Middle frontal gyrus (tissue), 1 donor: Measurements from ENCODE around the gene CA9.
"Not testable (repeated sequence)": the region's sequence is repeated elsewhere in the genome, so short reads cannot be mapped to it uniquely, and the experiment has no call there.

ENCODE experiments used
- DNase-seq: peaks from one replicate; pipeline ENCODE4 v3.0.0-alpha.2; 2015; ENCODE audit warnings: low spot score; ENCODE audit errors: extremely low spot score

The CA9 gene

DNA sequence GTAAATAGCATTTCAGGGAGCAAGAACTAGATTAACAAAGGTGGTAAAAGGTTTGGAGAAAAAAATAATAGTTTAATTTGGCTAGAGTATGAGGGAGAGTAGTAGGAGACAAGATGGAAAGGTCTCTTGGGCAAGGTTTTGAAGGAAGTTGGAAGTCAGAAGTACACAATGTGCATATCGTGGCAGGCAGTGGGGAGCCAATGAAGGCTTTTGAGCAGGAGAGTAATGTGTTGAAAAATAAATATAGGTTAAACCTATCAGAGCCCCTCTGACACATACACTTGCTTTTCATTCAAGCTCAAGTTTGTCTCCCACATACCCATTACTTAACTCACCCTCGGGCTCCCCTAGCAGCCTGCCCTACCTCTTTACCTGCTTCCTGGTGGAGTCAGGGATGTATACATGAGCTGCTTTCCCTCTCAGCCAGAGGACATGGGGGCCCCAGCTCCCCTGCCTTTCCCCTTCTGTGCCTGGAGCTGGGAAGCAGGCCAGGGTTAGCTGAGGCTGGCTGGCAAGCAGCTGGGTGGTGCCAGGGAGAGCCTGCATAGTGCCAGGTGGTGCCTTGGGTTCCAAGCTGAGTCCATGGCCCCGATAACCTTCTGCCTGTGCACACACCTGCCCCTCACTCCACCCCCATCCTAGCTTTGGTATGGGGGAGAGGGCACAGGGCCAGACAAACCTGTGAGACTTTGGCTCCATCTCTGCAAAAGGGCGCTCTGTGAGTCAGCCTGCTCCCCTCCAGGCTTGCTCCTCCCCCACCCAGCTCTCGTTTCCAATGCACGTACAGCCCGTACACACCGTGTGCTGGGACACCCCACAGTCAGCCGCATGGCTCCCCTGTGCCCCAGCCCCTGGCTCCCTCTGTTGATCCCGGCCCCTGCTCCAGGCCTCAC is at the start of gene CA9:
Gene CA9, plus strand, starts transcription at position 797 of the 893 bp plus-strand sequence. Its CDS starts 32 bp downstream, at position 829.
- no peak for DNase-seq

DNA sequence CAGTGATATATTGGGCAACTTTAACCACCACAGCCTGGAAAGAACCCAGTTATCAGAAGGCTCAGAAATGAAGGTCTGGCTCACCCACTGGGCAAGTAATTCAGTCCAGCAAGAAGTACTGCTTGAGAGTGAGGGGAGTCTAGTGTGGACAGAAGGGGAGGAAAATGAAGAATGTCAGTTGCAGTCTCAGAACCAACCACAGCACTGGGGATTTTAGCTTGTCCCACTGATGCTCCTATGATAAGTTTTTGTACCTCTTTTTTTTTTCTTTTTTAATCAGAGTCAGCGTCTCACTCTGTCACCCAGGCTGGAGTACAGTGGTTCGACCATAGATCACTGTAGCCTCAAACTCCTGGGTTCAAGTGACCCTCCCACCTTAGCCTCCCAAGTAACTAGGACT is 46.2 kb upstream of the CA9 start:
- no peak for DNase-seq

DNA sequence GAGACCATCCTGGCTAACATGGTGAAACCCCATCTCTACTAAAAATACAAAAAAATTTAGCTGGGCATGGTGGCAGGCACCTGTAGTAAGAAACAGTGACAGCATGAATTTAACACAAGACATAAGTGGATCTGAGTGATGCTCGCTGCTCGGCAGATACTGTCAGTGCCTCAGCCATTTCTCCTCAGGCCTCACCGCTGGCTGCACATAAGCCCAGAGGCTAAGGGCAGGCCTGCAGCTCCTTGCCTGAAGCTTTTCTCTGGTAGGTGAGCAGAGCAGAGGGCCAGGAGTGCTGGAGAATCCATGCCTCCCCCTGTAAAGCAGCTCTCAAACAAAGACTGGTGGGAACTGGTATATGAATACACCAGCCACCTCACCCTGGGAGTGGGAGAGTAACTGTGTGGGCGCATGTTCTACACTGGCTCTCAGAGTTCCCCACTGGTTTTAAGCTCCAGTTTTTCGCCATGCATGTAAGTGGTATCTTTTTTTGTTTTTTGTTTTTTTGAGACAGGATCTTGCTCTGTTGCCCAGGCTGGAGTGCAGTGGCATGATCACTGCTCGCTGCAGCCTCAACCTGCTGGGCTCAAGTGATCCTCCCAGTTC is 45.2 kb upstream of the CA9 start:
- DNase-seq = no peak

DNA sequence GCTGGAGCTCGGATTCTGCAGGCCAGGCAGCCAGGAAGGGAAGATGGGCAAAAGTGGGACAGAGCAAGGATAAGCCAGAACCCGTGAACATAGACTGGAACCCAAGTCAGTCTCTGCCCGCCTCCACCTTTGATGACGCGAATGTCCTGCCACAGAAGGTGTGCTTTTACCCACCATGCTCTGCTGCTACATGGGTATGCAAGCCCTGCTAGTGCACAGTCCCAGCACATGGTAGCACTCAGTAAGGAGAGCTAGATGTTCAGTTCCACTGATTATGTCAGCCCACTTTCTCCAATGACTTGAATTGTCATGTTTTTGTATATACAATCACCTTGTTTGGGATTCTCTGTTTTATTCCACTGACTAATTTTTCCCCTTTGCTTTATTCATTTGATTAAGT is 44.1 kb upstream of the CA9 start:
- no peak for DNase-seq

DNA sequence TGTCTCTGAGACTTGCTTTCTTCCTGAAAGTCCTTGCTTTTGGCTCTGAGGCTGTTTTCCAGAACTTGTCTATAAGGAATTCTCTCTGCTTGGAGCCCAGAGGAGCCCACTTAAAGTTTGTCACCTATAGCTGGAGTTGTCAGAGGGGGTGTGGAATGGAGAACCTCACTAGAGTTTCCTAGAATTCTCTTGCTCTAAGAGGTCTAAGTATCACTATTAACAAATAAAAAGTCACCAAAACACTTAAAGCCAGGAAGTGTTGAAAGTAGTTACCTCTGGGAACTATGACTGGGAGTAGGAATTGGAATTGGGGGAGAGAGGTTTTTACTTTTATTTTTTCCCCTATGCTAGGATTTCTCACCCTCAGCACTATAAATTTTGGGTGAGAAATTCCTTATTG is 38.0 kb upstream of the CA9 start:
- no peak for DNase-seq

DNA sequence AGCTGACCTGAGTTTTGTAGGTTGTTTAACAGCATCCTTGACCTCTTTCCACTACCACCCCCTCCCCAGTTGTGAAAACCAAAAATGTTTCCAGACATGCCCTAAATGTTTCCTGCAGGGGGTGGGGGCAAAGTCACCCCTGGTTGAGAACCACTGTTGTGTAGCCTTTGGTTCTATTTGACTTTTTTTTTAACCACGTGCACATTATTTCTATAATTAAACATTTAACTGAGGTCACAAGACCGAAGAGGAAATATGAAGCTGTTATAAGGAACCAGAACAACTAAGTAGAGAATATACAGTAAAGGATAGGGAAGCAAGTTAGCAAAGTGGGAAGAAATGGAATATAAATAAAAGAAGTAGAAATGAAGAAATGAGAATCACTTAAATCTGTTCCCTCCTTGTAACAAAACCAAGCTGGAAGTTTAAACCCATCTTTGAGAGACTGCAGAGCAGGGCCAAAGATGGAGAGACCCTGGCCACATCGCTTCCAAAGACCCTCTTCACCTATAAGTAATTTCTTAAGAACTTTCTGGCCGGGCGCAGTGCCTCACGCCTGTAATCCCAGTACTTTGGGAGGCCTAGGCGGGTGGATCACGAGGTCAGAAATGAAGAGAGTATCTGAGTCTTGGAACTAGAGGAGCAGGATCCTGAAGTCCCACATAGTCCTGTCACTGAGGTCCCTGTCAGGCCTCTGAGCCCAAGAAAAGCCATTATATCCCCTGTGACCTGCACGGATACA is 37.4 kb upstream of the CA9 start:
- DNase-seq = no peak

DNA sequence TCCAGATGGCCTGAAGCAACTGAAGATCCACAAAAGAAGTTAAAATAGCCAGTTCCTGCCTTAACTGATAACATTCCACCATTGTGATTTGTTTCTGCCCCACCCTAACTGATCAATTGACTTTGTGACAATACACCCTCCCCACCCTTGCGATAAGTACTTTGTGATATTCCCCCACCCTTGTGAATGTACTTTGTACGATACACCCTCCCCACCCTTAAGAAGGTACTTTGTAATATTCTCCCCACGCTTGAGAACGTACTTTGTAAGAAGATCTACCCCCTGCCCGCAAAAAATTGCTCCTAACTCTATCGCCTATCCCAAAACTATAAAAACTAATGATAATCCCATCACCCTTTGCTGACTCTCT is 36.9 kb upstream of the CA9 start:
- DNase-seq = not testable (repeated sequence)

DNA sequence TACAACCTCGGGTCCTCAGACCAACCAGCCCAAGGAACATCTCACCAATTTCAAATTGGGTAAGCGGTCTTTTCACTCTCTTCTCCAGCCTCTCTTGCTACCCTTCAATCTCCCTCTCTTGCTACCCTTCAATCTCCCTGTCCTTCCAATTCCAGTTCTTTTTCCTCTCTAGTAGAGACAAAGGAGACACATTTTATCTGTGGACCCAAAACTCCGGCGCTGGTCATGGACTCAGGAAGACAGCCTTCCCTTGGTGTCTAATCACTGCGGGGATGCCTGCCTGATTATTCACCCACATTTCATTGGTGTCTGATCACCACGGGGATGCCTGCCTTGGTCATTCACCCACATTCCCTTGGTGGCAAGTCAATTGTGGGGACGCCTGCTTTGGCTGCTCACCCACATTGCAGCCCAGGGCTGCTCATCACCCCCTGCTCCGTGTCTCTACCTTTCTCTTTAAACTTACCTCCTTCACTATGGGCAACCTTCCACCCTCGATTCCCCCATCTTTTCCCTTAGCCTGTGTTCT is 36.2 kb upstream of the CA9 start:
- DNase-seq = not testable (repeated sequence)

DNA sequence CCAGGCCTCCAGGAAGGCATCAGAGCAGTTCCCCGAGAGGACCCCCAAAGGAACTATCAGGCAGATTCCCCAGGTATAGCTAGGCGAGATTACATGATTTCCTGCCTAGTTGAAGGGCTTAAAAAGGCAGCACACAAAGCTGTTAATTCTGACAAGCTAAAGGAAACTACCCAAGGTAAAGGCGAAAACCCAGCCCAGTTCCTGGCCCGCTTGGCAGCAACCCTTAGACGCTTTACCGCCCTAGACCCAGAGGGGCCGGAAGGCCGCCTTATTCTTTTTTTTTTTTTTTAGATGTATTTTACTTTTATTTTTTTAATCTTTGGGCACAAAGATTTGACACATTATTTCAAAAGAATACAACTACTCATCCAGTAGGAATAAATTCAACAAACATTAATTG is 35.0 kb upstream of the CA9 start:
- not testable (repeated sequence) for DNase-seq

DNA sequence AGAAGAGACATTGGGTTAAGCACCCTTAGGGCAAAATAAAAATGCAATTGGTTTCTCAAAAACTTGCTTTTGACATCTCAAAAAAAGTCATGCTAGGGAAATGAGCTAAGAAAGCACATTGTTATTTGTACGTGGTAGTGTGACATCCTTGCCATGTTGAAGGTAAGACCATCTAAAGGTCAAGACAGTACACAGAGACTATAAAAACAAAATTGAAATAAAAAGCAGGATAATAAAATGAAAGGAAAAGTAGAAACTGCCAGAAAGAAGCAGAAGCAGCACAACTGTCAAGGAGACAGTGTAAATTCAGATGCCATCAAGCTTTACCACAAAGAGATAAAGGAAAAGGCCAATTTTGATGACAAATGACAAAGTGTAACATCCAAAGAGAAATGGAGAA is 34.5 kb upstream of the CA9 start:
- not testable (repeated sequence) for DNase-seq

DNA sequence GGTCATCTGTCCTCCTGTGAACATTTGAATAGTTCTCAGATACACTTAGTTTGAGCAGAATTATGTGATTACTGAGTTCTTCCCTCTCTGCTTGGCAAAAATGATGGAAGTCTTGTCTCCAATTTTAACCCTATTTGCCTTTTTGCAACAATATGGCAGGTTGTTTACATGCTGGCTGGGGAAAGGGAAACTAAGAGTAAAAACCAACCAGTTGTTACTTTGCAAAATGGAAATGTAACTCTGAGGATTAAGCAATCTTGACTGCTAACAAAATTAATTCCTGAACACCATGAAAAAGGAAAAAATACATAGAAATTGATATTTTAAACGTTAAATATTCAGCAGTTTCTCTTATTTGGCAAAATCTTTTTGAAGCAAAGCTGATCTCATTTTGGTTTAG is 34.1 kb upstream of the CA9 start:
- no peak for DNase-seq

DNA sequence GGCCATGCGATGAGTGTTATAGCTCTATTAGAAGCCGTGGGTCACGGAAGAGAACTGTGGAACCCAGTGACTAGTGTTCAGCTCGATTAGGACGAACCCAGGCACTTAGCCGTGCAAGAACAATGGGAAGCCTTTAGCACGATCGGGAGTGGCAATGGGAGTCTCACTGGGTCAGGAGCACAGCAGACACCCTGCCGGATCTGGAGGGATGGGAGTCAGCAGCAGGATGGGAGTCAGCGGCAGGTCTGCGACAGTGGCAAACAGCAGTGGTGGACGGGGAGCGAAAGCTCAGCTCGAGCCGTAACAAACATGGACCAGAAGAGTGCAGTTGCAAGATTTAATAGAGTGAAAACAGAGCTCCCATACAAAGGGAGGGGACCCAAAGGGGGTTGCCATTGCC is 33.3 kb upstream of the CA9 start:
- not testable (repeated sequence) for DNase-seq

DNA sequence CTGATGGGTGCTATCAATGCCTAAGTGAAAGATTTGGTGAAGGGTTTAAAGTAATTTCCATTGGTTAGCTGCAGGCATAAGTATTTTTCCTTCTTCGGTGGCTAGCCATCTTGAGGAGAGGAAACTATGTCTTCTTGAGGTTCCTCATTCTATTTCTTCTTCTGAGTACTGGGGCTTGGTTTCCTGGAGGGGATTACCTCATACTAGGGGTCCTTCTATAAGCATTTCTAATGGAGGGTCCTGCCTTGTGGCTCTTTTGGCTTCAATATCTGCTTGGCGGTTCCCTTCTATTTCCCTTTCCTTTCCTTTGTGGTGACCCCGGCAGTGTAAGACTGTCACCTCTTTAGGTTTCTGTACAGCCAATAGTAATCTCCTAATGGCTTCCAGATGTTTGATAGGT is 32.2 kb upstream of the CA9 start:
- not testable (repeated sequence) for DNase-seq

DNA sequence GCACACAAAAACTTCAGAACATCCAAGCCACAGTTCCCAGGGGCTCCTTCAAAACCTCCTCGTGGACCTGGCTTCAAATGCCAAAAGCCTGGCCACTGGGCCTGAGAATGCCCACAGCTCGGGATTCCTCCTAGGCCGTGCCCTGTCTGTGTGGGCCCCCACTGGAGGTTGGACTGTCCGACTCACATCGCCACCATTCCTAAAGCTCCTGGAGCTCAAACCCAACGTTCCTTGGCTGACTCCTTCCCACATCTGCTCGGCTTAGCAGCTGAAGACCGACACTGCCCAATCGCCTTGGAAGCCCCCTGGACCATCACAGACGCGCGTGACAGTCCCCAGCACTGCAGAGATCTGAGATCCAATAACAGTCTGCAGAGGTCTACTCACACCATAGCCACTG is 30.7 kb upstream of the CA9 start:
- DNase-seq = no peak

DNA sequence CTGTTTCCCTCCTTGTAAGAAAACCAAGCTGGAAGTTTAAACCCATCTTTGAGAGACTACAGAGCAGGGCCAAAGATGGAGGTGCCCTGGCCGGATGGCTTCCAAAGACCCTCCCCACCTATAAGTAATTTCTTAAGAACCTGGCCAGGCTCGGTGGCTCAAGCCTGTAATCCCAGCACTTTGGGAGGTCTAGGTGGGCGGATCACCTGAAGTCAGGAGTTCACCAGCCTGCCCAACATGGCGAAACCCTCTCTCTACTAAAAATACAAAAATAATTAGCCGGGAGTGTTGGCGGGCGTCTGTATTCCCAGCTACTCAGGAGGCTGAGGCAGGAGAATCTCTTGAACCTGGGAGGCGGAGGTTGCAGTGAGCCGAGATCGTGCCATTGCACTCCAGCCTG is 28.0 kb upstream of the CA9 start:
- DNase-seq = not testable (repeated sequence)

DNA sequence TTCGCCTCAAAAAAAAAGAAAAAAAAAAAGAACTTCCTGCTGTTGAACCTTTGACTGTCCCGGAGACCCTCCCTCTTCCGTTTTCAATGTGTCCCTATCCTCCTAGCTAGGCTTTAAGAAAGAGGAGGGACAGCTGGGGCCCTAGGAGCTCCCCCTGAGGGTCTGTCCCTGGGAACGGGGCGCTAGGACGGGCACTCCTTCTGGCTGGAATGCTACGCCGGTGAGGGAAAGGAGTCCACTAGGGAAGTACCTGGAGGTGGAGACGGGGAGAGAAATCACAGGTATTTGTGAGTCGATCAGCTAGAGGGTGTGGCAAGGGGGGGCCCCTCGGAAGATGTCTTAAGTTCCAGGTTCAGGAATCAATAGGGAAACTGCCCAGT is 27.6 kb upstream of the CA9 start:
- no peak for DNase-seq

DNA sequence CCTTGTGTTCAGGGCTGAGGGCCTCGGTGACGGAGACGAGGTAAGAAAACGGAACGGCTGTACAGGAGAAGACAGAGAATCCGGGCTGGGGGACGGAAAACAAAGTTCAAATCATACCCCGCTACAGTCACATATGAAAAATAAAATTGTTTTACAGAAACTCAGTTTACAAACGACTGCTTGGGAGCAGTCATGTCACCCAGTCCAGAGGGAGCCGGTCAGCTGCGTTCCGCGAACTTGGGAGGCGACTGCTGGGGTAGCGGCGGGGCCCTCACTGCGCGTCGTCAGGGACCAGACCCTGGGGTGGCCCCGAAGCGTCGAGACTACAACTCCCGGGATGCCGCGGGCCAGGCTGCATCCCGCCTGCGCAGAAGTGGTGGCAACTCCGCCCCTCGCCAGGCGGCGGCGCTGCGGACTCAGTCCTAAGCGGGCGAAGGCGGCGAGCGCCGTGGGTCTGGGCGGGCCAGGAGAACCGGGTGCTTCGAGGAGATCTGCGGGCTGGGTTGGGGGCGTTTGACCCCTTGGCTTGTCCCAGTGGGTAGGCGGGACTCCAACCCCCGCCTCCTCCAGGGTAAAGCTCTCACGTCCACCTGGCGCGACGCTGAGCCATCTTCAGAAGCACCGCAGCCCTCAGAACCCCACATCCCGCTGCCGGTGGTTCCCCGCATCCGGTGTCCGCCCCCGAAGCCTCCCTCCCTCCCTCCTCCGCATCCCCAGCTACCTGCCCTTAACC is 27.0 kb upstream of the CA9 start:
- peak; percentile 89 for DNase-seq

DNA sequence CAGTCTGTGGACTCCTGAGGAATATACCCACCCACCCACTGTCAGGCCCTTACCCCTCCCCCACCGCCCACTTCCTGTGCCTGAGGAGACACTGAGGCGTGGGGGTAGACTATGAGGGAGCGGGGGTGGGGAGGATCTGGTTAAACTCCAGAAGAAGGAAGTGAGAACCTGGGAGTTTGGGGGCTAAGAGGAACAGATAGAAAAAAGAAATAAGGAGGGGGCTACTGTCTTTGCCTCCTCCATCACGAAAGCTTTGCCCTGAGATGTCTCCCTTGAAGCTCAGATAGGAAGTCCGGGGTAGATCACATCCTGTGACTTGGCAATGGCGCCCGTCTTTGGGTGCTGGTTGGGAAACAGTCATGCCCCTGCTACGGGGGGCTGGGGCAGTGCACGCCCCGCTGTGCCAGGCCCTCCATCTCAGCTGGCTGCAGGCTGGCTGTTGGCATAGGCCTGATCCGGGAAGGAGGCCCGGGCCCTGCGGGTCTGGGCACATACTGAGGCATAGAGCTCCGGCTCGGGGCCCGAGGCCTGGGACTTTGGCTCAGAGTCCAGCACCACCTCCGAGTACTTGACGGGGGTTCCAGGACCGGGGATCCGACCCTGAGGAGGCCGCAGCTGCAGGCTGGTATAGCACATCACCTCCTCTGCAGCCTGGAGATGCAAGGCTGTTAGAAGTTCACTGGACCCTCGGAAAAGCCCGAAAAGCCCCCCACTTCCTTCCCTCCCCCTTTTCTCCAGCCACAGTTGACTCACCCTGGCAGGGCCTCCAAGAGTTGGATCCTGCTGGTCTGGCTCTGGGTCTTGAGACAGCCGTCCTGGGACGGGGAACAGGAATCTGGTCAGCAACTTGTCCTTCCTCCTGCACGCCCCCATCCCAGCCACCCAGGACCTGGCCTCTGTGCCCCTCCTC is 24.0 kb upstream of the CA9 start:
- no peak for DNase-seq

DNA sequence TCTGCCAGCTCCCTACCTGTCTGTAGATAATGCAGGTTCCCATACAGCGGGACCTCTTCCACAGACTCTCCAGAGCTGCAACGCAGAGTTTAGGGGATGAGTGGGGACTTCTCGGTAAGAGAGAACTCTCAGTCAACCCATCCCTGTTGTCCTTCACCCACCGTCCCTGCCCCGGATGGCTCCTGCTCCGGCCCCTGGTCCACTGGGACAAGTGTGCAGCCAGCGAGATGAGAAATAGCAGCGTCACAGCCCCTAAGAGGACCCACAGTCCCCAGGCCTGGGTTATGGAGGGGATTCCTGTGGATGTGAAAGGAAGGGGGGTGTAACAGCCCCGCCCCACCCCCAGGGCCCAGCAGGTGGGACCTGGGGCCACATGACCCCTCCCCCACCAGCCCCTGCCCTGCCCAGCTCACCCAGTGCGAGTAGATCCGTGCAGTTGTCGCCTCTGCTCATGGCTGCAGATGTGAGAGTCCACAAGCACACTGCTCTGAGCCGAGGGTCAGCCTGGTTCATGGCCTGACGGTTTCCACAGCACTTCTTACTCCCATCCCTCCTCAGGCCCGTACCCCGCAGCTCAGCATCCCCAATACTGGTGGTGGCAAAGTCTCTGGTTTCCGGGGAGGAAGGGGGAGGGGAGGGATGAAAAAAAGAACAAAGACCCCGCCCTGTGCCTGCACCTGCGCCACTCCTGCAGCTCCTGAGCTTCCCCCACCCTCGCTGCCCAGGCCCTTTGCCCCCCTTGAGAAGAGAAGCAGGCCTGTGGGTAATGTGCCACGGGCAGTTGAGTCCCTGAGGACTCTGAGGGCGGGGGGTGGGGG is 23.2 kb upstream of the CA9 start, which contains the start of gene SIT1:
Gene SIT1, minus strand, starts transcription at position 591 of the 818 bp plus-strand sequence. Its CDS starts 78 bp downstream, at position 513.
- no peak for DNase-seq
